Right atrium auricular region (tissue), 2 donors: ENCODE data around the gene KLK3. TPM values are rescaled to one million over a fixed set of nuclear protein-coding genes. Genes with fewer than 3 reads are reported as not detected.

Experiments
- DNase-seq: peaks from one replicate; pipeline ENCODE4 v3.0.0-alpha.2; 2019; ENCODE audit warnings: low spot score
- H3K27ac ChIP-seq, 2 donors: fragments of 200-600 bp; sonication (generic); 1 replicate in 1 of 2; 2 replicates in 1 of 2; pipeline ENCODE4 v1.5.1; 2016 to 2019
- H3K27me3 ChIP-seq, 2 donors: fragments of 200-600 bp; sonication (generic); one replicate each; pipeline versions ENCODE4 v1.5.1 to v1.6.0; 2017 to 2019
- H3K36me3 ChIP-seq: fragments of 200-600 bp; sonication (generic); one replicate; pipeline ENCODE4 v1.5.1; 2016
- H3K4me1 ChIP-seq, 2 donors: fragments of 200-600 bp; sonication (generic); one replicate each; pipeline versions ENCODE4 v1.5.1 to v1.6.0; 2017 to 2019
- H3K4me3 ChIP-seq, 2 donors: fragments of 200-600 bp; sonication (generic); 1 replicate in 1 of 2; 2 replicates in 1 of 2; pipeline ENCODE4 v1.5.1; 2017 to 2019; ENCODE audit warnings: mild to moderate bottlenecking in 1 of 2, moderate library complexity in 1 of 2
- H3K9me3 ChIP-seq, 2 donors: fragments of 200-600 bp; sonication (generic); one replicate each; pipeline ENCODE4 v1.5.1; 2019
- CTCF ChIP-seq, 2 donors: fragments of 200-600 bp; sonication (generic); IDR thresholded peaks; one replicate each; pipeline ENCODE4 v1.5.1; 2019; ENCODE audit warnings: antibody characterized with exemption in 2 of 2
- total RNA-seq, 2 donors: library from RNA; depleted of rRNA; stranded (reverse); fragments of >200 nt; gene quantifications; one replicate each; pipeline ENCODE4 v1.1.0, GENCODE V29; 2016

The KLK3 gene
- total RNA-seq, 2 donors from 2014 or later: not detected

- no peak for TF ChIP-seq CTCF (IDR thresholded peaks at IDR 0.05)
- Histone ChIP-seq H3K27ac (no peak within 1 kb of the TSS), H3K9me3 (no peaks in the 10 kb centered on the region), H3K27me3 (no peaks in the 10 kb centered on the region), H3K4me1 (no peaks in the 10 kb centered on the region), H3K36me3 (no peaks in the 10 kb centered on the region), H3K4me3 (no peak within 1 kb of the TSS)
- no peak for DNase-seq
Measured at GRCh38 chr19:50873056-50873455, 18.3 kb downstream of the KLK3 start, which contains the start of gene KLK2. TSS of gene KLK2 (plus strand) at chr19:50873439. CDS start at chr19:50873474, 35 bp downstream.

GRCh38 chr19:50874211-50874610, 19.5 kb downstream of the KLK3 start:
- Histone ChIP-seq H3K4me3 (no peak overlapping the region), H3K27me3 (no peaks in the 10 kb centered on the region), H3K27ac (no peak overlapping the region), H3K36me3 (no peaks in the 10 kb centered on the region), H3K4me1 (no peaks in the 10 kb centered on the region), H3K9me3 (no peaks in the 10 kb centered on the region)
- TF ChIP-seq CTCF (IDR thresholded peaks at IDR 0.05): no peak
- DNase-seq: no peak

GRCh38 chr19:50875795-50876422, 21.2 kb downstream of the KLK3 start:
- no peak for DNase-seq
- Histone ChIP-seq H3K36me3 (no peaks in the 10 kb centered on the region), H3K27ac (no peak overlapping the region), H3K4me1 (no peaks in the 10 kb centered on the region), H3K9me3 (no peaks in the 10 kb centered on the region), H3K27me3 (no peaks in the 10 kb centered on the region), H3K4me3 (no peak overlapping the region)
- TF ChIP-seq CTCF (IDR thresholded peaks at IDR 0.05): no peak

- H3K4me3 ChIP-seq: no peak overlapping the region
- H3K9me3 ChIP-seq: no peaks in the 10 kb centered on the region
- DNase-seq: no peak
- no peaks in the 10 kb centered on the region for H3K27me3 ChIP-seq
- H3K36me3 ChIP-seq: no peaks in the 10 kb centered on the region
- no peak for TF ChIP-seq CTCF (IDR thresholded peaks at IDR 0.05)
- H3K4me1 ChIP-seq: no peaks in the 10 kb centered on the region
- H3K27ac ChIP-seq: no peak overlapping the region
Measured at GRCh38 chr19:50876456-50876855, 21.7 kb downstream of the KLK3 start.

GRCh38 chr19:50877338-50877737, 22.6 kb downstream of the KLK3 start:
- no peak overlapping the region for H3K27ac ChIP-seq
- no peaks in the 10 kb centered on the region for H3K36me3 ChIP-seq
- H3K27me3 ChIP-seq: no peaks in the 10 kb centered on the region
- H3K4me3 ChIP-seq: no peak overlapping the region
- no peak for TF ChIP-seq CTCF (IDR thresholded peaks at IDR 0.05)
- DNase-seq: no peak
- no peaks in the 10 kb centered on the region for H3K4me1 ChIP-seq
- no peaks in the 10 kb centered on the region for H3K9me3 ChIP-seq

GRCh38 chr19:50878851-50879250, 24.1 kb downstream of the KLK3 start:
- TF ChIP-seq CTCF (IDR thresholded peaks at IDR 0.05): no peak
- Histone ChIP-seq H3K9me3 (no peaks in the 10 kb centered on the region), H3K4me1 (no peaks in the 10 kb centered on the region), H3K4me3 (no peak overlapping the region), H3K27ac (no peak overlapping the region), H3K36me3 (no peaks in the 10 kb centered on the region), H3K27me3 (no peaks in the 10 kb centered on the region)
- no peak for DNase-seq
